HEK293 (cell line): ENCODE measurements around the gene CDC37L1.

Experiments
- CTCF ChIA-PET: fragments of 350-600 bp; formaldehyde crosslinking; extraction: SDS; loops from one replicate; lab custom pipeline; 2021; ENCODE audit warnings: antibody characterized with exemption; lab: Yijun Ruan, JAX
- POLR2A ChIA-PET: fragments of 300-600 bp; formaldehyde crosslinking; extraction: SDS; loops from one replicate; lab custom pipeline; 2020; ENCODE audit warnings: antibody characterized with exemption, inconsistent platforms; lab: Yijun Ruan, JAX
- H3K27ac ChIP-seq: fragments of 200-500 bp; sonication (Bioruptor generic); 2 replicates; pipeline ENCODE4 v1.5.1; 2014; ENCODE audit warnings: low read depth, low read length, control low read depth, inconsistent platforms; ENCODE audit errors: extremely low read depth
- H3K36me3 ChIP-seq, 2 experiments: fragments of 200-500 bp in 1 of 2; sonication (Bioruptor generic) in 1 of 2; 1 replicate in 1 of 2; 2 replicates in 1 of 2; pipeline ENCODE4 v1.5.1; 2014 to 2017; ENCODE audit warnings: inconsistent platforms in 2 of 2, low read length in 2 of 2; ENCODE audit not compliant: control insufficient read depth in 2 of 2, insufficient read depth in 1 of 2
- H3K4me1 ChIP-seq: fragments of 200-500 bp; sonication (Bioruptor generic); 2 replicates; pipeline ENCODE4 v1.5.1; 2014; ENCODE audit warnings: mild to moderate bottlenecking, low read length, inconsistent platforms; ENCODE audit not compliant: control insufficient read depth, insufficient read depth
- H3K4me3 ChIP-seq: 2 replicates; pipeline ENCODE4 v1.5.1; 2011; ENCODE audit warnings: low read depth, mild to moderate bottlenecking, control low read depth, low read length, moderate library complexity
- H3K9me3 ChIP-seq: fragments of 200-500 bp; sonication (Bioruptor generic); 2 replicates; pipeline ENCODE4 v1.5.1; 2014; ENCODE audit warnings: low read depth, low read length, inconsistent platforms; ENCODE audit not compliant: control insufficient read depth, insufficient read depth
- HOXC10 ChIP-seq: sonication (generic); formaldehyde crosslinking; IDR thresholded peaks from 2 replicates; pipeline ENCODE4 v1.8.1; 2023; ENCODE audit warnings: mild to moderate bottlenecking, missing genetic modification reagents
- PRDM1 ChIP-seq: fragments of 450-650 bp; formaldehyde crosslinking; IDR thresholded peaks from 2 replicates; pipeline ENCODE4; 2016; ENCODE audit warnings: missing biosample characterization, missing genetic modification characterization
- ZBTB21 ChIP-seq: fragments of 450-650 bp; formaldehyde crosslinking; IDR thresholded peaks from 2 replicates; pipeline ENCODE4 v1.5.1; 2017; ENCODE audit warnings: missing biosample characterization, missing genetic modification characterization
- ZFHX2 ChIP-seq: fragments of 450-650 bp; formaldehyde crosslinking; conservative IDR thresholded peaks from 2 replicates; pipeline ENCODE4 v1.5.1; 2016; ENCODE audit warnings: missing biosample characterization, missing genetic modification characterization
- ZFP41 ChIP-seq: fragments of 450-650 bp; formaldehyde crosslinking; IDR thresholded peaks from 2 replicates; pipeline ENCODE4 v1.5.1; 2016; ENCODE audit warnings: missing biosample characterization, missing genetic modification characterization, borderline replicate concordance
- ZNF121 ChIP-seq: fragments of 450-650 bp; formaldehyde crosslinking; IDR thresholded peaks from 2 replicates; pipeline ENCODE4 v1.5.1; 2016; ENCODE audit warnings: missing biosample characterization, missing genetic modification characterization
- ZNF132 ChIP-seq: fragments of 450-650 bp; formaldehyde crosslinking; IDR thresholded peaks from 2 replicates; pipeline ENCODE4 v1.5.1; 2017; ENCODE audit warnings: missing biosample characterization, missing genetic modification characterization, borderline replicate concordance
- ZNF16 ChIP-seq: fragments of 450-650 bp; formaldehyde crosslinking; IDR thresholded peaks from 2 replicates; pipeline ENCODE4 v1.5.1; 2016; ENCODE audit warnings: low read depth, missing biosample characterization, missing genetic modification characterization
- ZNF416 ChIP-seq: fragments of 450-650 bp; formaldehyde crosslinking; IDR thresholded peaks from 2 replicates; pipeline ENCODE4 v1.5.1; 2016; ENCODE audit warnings: missing biosample characterization, missing genetic modification characterization
- ZNF501 ChIP-seq: fragments of 450-650 bp; formaldehyde crosslinking; IDR thresholded peaks from 2 replicates; pipeline ENCODE4 v1.5.1; 2016; ENCODE audit warnings: missing biosample characterization, missing genetic modification characterization
- ZNF530 ChIP-seq: fragments of 450-650 bp; formaldehyde crosslinking; IDR thresholded peaks from 2 replicates; pipeline ENCODE4 v1.5.1; 2016; ENCODE audit warnings: low read depth, missing biosample characterization, missing genetic modification characterization
- ZNF558 ChIP-seq: fragments of 450-650 bp; formaldehyde crosslinking; IDR thresholded peaks from 2 replicates; pipeline ENCODE4 v1.5.1; 2016; ENCODE audit warnings: missing biosample characterization, missing genetic modification characterization
- ZNF585B ChIP-seq: fragments of 450-650 bp; formaldehyde crosslinking; IDR thresholded peaks from 2 replicates; pipeline ENCODE4 v1.5.1; 2016; ENCODE audit warnings: missing biosample characterization, missing genetic modification characterization
- ZNF626 ChIP-seq: fragments of 450-650 bp; sonication (Bioruptor Pico); formaldehyde crosslinking; IDR thresholded peaks from 2 replicates; pipeline ENCODE4 v1.5.1; 2018; ENCODE audit warnings: missing biosample characterization, missing genetic modification characterization, inconsistent platforms
- ZNF660 ChIP-seq: fragments of 450-650 bp; IDR thresholded peaks from 2 replicates; pipeline ENCODE4 v1.5.1; 2018; ENCODE audit warnings: missing biosample characterization, mild to moderate bottlenecking, missing genetic modification characterization
- ZNF768 ChIP-seq: fragments of 450-650 bp; formaldehyde crosslinking; IDR thresholded peaks from 2 replicates; pipeline ENCODE4 v1.5.1; 2018; ENCODE audit warnings: missing biosample characterization, mild to moderate bottlenecking, missing genetic modification characterization
- ZNF785 ChIP-seq: fragments of 450-650 bp; formaldehyde crosslinking; IDR thresholded peaks from 2 replicates; pipeline ENCODE4 v1.5.1; 2016; ENCODE audit warnings: missing biosample characterization, missing genetic modification characterization
- TF ChIP-seq, protein P1 (sequence below): fragments of 450-650 bp; formaldehyde crosslinking; IDR thresholded peaks from 2 replicates; pipeline ENCODE4 v1.5.1; 2017; ENCODE audit warnings: missing biosample characterization, missing genetic modification characterization
- TF ChIP-seq, protein P2 (sequence below): fragments of 450-650 bp; formaldehyde crosslinking; IDR thresholded peaks from 2 replicates; pipeline ENCODE4 v1.5.1; 2017; ENCODE audit warnings: missing biosample characterization, mild to moderate bottlenecking, missing genetic modification characterization, moderate library complexity
- TF ChIP-seq, protein P3 (sequence below): fragments of 450-650 bp; formaldehyde crosslinking; IDR thresholded peaks from 2 replicates; pipeline ENCODE4 v1.5.1; 2016; ENCODE audit warnings: missing biosample characterization, missing genetic modification characterization, borderline replicate concordance
- TF ChIP-seq, protein P4 (sequence below): fragments of 450-650 bp; formaldehyde crosslinking; conservative IDR thresholded peaks from 2 replicates; pipeline ENCODE4 v1.5.1; 2016; ENCODE audit warnings: low read depth, missing biosample characterization, missing genetic modification characterization

Gene CDC37L1

DNA sequence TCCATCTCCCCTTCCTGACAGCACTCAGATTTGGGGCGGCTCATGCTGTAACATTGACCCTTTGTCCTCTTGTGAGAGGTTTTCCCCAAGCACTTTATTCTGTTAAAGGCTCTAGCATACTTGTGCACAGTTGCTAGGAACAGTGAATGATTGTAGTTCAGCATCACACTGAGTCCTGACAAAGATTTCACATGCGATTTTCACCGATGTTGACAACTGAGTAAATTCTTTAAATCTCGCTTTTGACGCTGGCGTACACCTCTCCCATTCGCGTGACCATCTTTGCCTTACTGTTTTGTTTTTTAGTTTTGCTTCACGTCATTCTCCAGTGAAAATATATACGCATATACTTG lies 780 bp downstream of the CDC37L1 start:
- H3K4me1 ChIP-seq = no peaks in the 10 kb centered on the region
- H3K4me3 ChIP-seq = peak overlapping the region; percentile 84
- peaks cover 0 to 10% of the 10 kb centered on the region in 2 experiments; a peak in 2 of 3 replicates for H3K36me3 ChIP-seq
- H3K27ac ChIP-seq = peak overlapping the region; percentile 92
- ChIA-PET POLR2A (interaction anchor here (1.0 kb wide), 1 partner anchor 14 kb away, joined by 5 read pairs; the partner anchor contains the start of gene SPATA6L), CTCF (interaction anchor here (1.0 kb wide), 1 partner anchor 15 kb away, joined by 3 read pairs; no protein-coding TSS in a partner anchor)
- H3K9me3 ChIP-seq = no peaks in the 10 kb centered on the region
- TF ChIP-seq PRDM1 (tag by site-specific recombination) (peak; percentile 43; the same call in 1 of the 2 replicates), ZNF626 (tag by site-specific recombination) (no peak), ZNF530 (tag by site-specific recombination) (no peak), HOXC10 (CRISPR knock-in tag) (no peak), ZNF132 (tag by site-specific recombination) (no peak)
- TF ChIP-seq, protein P1, sequence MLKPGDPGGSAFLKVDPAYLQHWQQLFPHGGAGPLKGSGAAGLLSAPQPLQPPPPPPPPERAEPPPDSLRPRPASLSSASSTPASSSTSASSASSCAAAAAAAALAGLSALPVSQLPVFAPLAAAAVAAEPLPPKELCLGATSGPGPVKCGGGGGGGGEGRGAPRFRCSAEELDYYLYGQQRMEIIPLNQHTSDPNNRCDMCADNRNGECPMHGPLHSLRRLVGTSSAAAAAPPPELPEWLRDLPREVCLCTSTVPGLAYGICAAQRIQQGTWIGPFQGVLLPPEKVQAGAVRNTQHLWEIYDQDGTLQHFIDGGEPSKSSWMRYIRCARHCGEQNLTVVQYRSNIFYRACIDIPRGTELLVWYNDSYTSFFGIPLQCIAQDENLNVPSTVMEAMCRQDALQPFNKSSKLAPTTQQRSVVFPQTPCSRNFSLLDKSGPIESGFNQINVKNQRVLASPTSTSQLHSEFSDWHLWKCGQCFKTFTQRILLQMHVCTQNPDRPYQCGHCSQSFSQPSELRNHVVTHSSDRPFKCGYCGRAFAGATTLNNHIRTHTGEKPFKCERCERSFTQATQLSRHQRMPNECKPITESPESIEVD = no peak

DNA sequence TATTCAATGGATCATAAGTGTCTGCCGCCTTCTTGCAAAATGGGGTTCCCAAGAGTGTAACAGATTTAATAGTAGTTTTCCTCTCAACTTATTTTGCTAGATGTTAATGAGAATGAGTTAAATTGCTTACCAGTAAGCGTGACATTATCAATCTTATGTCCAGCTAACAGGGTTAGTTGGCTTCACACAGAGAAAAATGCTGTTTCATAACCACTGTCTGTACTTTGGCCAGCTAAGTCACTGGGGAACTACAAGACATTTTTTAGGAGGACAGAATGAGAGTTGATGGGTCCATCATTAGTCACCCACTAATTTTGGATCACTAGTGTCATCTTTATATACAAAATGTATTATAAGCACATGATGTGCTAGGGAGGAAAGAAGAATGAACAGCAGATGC lies 1.4 kb downstream of the CDC37L1 start:
- Histone ChIP-seq H3K27ac (peak overlapping the region; percentile 92; the same call in 1 of the 2 replicates), H3K36me3 (peaks cover 2 to 15% of the 10 kb centered on the region in 2 experiments; a peak in 2 of 3 replicates), H3K4me3 (peak overlapping the region; percentile 84), H3K9me3 (no peaks in the 10 kb centered on the region), H3K4me1 (no peaks in the 10 kb centered on the region; the same call in 1 of the 2 replicates)
- POLR2A ChIA-PET = interaction anchor here (1.0 kb wide), 2 partner anchors 15 to 60 kb away, joined by 5 to 6 read pairs; partner anchors contain the start of genes AK3 and SPATA6L
- CTCF ChIA-PET = interaction anchor here (0.5 to 1.0 kb wide), 2 partner anchors 16 to 1978 kb away, joined by 3 read pairs; no protein-coding TSS in a partner anchor
- no peak for TF ChIP-seq ZNF768 (tag by site-specific recombination)
- no peak for TF ChIP-seq ZNF501 (tag by site-specific recombination)
- no peak for TF ChIP-seq ZFP41 (tag by site-specific recombination)
- TF ChIP-seq ZNF558 (tag by site-specific recombination) = no peak
- TF ChIP-seq, protein P2, sequence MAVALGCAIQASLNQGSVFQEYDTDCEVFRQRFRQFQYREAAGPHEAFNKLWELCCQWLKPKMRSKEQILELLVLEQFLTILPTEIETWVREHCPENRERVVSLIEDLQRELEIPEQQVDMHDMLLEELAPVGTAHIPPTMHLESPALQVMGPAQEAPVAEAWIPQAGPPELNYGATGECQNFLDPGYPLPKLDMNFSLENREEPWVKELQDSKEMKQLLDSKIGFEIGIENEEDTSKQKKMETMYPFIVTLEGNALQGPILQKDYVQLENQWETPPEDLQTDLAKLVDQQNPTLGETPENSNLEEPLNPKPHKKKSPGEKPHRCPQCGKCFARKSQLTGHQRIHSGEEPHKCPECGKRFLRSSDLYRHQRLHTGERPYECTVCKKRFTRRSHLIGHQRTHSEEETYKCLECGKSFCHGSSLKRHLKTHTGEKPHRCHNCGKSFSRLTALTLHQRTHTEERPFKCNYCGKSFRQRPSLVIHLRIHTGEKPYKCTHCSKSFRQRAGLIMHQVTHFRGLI (tag by site-specific recombination) = no peak
- TF ChIP-seq ZNF785 (tag by site-specific recombination) = no peak
- TF ChIP-seq ZNF16 (tag by site-specific recombination) = no peak
- TF ChIP-seq ZNF121 (tag by site-specific recombination) = no peak
- TF ChIP-seq, protein P3, sequence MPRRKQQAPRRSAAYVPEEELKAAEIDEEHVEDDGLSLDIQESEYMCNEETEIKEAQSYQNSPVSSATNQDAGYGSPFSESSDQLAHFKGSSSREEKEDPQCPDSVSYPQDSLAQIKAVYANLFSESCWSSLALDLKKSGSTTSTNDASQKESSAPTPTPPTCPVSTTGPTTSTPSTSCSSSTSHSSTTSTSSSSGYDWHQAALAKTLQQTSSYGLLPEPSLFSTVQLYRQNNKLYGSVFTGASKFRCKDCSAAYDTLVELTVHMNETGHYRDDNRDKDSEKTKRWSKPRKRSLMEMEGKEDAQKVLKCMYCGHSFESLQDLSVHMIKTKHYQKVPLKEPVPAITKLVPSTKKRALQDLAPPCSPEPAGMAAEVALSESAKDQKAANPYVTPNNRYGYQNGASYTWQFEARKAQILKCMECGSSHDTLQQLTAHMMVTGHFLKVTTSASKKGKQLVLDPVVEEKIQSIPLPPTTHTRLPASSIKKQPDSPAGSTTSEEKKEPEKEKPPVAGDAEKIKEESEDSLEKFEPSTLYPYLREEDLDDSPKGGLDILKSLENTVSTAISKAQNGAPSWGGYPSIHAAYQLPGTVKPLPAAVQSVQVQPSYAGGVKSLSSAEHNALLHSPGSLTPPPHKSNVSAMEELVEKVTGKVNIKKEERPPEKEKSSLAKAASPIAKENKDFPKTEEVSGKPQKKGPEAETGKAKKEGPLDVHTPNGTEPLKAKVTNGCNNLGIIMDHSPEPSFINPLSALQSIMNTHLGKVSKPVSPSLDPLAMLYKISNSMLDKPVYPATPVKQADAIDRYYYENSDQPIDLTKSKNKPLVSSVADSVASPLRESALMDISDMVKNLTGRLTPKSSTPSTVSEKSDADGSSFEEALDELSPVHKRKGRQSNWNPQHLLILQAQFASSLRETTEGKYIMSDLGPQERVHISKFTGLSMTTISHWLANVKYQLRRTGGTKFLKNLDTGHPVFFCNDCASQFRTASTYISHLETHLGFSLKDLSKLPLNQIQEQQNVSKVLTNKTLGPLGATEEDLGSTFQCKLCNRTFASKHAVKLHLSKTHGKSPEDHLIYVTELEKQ (tag by site-specific recombination) = no peak
- TF ChIP-seq, protein P4, sequence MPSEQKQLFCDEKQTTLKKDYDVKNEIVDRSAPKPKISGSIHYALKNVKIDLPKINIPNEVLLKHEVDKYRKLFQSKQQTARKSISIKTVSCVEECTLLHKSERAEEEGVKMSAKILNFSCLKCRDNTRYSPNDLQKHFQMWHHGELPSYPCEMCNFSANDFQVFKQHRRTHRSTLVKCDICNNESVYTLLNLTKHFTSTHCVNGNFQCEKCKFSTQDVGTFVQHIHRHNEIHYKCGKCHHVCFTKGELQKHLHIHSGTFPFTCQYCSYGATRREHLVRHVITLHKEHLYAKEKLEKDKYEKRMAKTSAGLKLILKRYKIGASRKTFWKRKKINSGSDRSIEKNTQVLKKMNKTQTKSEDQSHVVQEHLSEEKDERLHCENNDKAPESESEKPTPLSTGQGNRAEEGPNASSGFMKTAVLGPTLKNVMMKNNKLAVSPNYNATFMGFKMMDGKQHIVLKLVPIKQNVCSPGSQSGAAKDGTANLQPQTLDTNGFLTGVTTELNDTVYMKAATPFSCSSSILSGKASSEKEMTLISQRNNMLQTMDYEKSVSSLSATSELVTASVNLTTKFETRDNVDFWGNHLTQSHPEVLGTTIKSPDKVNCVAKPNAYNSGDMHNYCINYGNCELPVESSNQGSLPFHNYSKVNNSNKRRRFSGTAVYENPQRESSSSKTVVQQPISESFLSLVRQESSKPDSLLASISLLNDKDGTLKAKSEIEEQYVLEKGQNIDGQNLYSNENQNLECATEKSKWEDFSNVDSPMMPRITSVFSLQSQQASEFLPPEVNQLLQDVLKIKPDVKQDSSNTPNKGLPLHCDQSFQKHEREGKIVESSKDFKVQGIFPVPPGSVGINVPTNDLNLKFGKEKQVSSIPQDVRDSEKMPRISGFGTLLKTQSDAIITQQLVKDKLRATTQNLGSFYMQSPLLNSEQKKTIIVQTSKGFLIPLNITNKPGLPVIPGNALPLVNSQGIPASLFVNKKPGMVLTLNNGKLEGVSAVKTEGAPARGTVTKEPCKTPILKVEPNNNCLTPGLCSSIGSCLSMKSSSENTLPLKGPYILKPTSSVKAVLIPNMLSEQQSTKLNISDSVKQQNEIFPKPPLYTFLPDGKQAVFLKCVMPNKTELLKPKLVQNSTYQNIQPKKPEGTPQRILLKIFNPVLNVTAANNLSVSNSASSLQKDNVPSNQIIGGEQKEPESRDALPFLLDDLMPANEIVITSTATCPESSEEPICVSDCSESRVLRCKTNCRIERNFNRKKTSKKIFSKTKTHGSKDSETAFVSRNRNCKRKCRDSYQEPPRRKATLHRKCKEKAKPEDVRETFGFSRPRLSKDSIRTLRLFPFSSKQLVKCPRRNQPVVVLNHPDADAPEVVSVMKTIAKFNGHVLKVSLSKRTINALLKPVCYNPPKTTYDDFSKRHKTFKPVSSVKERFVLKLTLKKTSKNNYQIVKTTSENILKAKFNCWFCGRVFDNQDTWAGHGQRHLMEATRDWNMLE (tag by site-specific recombination) = no peak
- TF ChIP-seq, protein P1 = no peak
- TF ChIP-seq PRDM1 (tag by site-specific recombination) = no peak
- no peak for TF ChIP-seq ZNF585B
- TF ChIP-seq ZFHX2 (tag by site-specific recombination) = no peak
- no peak for TF ChIP-seq ZNF416 (tag by site-specific recombination)
- TF ChIP-seq ZBTB21 (tag by site-specific recombination) = no peak
- no peak for TF ChIP-seq ZNF660 (tag by site-specific recombination)
